Ishikawa (cell line): Measurements from ENCODE around the gene PMEPA1.

ENCODE experiments used
- CEBPB ChIP-seq: IDR thresholded peaks from 2 replicates; pipeline ENCODE4 v1.6.1; 2012
- CREB1 ChIP-seq: IDR thresholded peaks from 2 replicates; pipeline ENCODE4 v1.6.1; 2012; ENCODE audit warnings: low read depth
- EGR1 ChIP-seq: IDR thresholded peaks from 2 replicates; pipeline ENCODE4 v1.6.1; 2012
- EP300 ChIP-seq: IDR thresholded peaks from 2 replicates; pipeline ENCODE4 v1.6.1; 2012; ENCODE audit warnings: borderline replicate concordance
- FOXM1 ChIP-seq: IDR thresholded peaks from 2 replicates; pipeline ENCODE4 v1.6.1; 2012; ENCODE audit warnings: low read depth, borderline replicate concordance
- MAX ChIP-seq: IDR thresholded peaks from 2 replicates; pipeline ENCODE4 v1.6.1; 2012
- NFIC ChIP-seq: IDR thresholded peaks from 2 replicates; pipeline ENCODE4 v1.6.1; 2012
- RAD21 ChIP-seq: IDR thresholded peaks from 2 replicates; pipeline ENCODE4 v1.6.1; 2012; ENCODE audit warnings: low read depth
- REST ChIP-seq: IDR thresholded peaks from 2 replicates; pipeline ENCODE4 v1.6.1; 2012; ENCODE audit warnings: low read depth, mild to moderate bottlenecking
- TAF1 ChIP-seq: IDR thresholded peaks from 2 replicates; pipeline ENCODE4 v1.6.1; 2012; ENCODE audit warnings: low read depth, mild to moderate bottlenecking
- TCF12 ChIP-seq: IDR thresholded peaks from 2 replicates; pipeline ENCODE4 v1.6.1; 2012; ENCODE audit warnings: low read depth
- TEAD4 ChIP-seq: IDR thresholded peaks from 2 replicates; pipeline ENCODE4 v1.6.1; 2012
- USF1 ChIP-seq: IDR thresholded peaks from 2 replicates; pipeline ENCODE4 v1.6.1; 2012
- YY1 ChIP-seq: IDR thresholded peaks from 2 replicates; pipeline ENCODE4 v1.6.1; 2012; ENCODE audit warnings: low read depth
- ZBTB7A ChIP-seq: IDR thresholded peaks from 2 replicates; pipeline ENCODE4 v1.6.1; 2012; ENCODE audit warnings: low read depth

PMEPA1 gene

GRCh38 chr20:57714409-57715267, 4.8 kb upstream of the PMEPA1 start:
- TF ChIP-seq ZBTB7A (no peak), CREB1 (no peak), FOXM1 (no peak; the same call in 1 of the 2 replicates), YY1 (no peak), TCF12 (no peak), TAF1 (no peak), EGR1 (no peak), EP300 (0 out of 2 replicates have a peak, but pooled peaks have one; percentile 17), NFIC (no peak), USF1 (no peak), RAD21 (no peak), MAX (no peak; the same call in 1 of the 2 replicates), REST (no peak), TEAD4 (peak; percentile 63)

- no peak for TF ChIP-seq CREB1
Measured at GRCh38 chr20:57713951-57714350, 4.1 kb upstream of the PMEPA1 start.

DNA sequence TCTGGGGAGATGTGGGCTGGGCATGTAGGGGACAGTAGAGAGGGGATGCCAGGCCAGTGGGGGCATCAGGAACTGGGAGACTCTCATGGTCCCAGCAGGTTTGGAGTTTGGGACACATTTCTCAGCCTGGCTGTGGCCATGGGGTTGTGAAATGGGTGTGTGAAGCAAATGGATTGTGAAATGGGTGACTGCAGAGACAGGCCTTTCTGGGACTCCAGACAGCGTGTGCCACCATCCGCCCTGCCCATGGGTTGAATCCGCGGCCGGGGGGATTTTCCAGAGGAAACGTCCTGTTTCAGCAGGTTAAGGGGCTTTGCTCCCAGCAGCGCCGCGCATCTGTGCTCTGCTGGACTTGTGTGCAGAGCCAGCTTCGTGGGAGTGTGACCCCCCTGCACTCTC, 3.7 kb upstream of the PMEPA1 start:
- no peak for TF ChIP-seq EP300
- TF ChIP-seq NFIC = no peak
- no peak for TF ChIP-seq CREB1
- 0 out of 2 replicates have a peak, but pooled peaks have one; percentile 11 for TF ChIP-seq CEBPB
- TF ChIP-seq FOXM1 = no peak
- TF ChIP-seq TCF12 = no peak
- TF ChIP-seq ZBTB7A = no peak

DNA sequence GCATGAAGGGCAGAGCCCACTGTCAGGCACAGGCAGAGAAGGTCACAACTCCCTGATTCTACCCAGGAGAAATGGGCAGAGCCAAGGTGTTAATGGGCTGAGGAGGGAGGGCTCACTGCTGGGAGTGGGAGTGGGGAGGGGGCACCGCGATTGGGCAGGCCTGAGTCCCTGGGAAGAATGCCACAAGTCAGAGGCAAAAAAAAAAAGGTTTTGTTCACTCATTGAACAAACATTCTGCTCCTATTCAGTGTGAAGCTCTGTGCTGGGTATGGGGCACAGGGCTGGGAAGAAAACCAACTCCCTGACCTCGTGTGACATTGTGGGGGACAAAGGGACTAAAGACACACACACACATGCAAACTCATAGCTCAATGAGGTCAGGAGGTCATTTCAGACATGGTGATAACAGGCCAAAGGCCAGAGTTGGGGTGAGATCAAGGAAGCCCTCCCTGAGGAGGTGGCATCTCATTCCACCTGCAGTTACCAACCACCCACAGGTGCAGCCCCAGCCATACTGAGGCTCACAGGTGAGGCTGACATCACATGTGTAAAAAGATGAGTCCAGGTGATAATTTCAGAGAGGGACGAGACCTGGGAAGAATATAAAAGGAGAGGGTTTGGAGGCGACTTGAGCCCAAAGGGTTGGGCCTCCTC, 3.2 kb upstream of the PMEPA1 start:
- TF ChIP-seq RAD21 = no peak
- TF ChIP-seq YY1 = no peak

- TF ChIP-seq NFIC = no peak
- TF ChIP-seq CEBPB = no peak
- TF ChIP-seq EP300 = no peak
- no peak for TF ChIP-seq REST
- TF ChIP-seq MAX = no peak
- no peak for TF ChIP-seq RAD21
- TF ChIP-seq TEAD4 = no peak
- TF ChIP-seq TCF12 = no peak
- TF ChIP-seq FOXM1 = no peak
- TF ChIP-seq EGR1 = no peak
- no peak for TF ChIP-seq USF1
- TF ChIP-seq YY1 = no peak
- TF ChIP-seq CREB1 = no peak
- TF ChIP-seq ZBTB7A = no peak
- TF ChIP-seq TAF1 = no peak
Measured at GRCh38 chr20:57712341-57712740, 2.5 kb upstream of the PMEPA1 start.

GRCh38 chr20:57711826-57712225, 2.0 kb upstream of the PMEPA1 start:
- TF ChIP-seq EP300 (no peak), CEBPB (no peak), TAF1 (no peak), FOXM1 (no peak), ZBTB7A (no peak)
